Measurements from ENCODE around the gene RINL.
"Not testable (repeated sequence)": the region's sequence is repeated elsewhere in the genome, so short reads cannot be mapped to it uniquely, and the experiment has no call there.

Gene RINL

GRCh38 chr19:38873400-38873799 is 4.7 kb downstream of the RINL start:
- DNase-seq = not testable (repeated sequence)

- DNase-seq = no peak
Observed at GRCh38 chr19:38870612-38871011, 7.5 kb downstream of the RINL start.

GRCh38 chr19:38869836-38870607 is 8.1 kb downstream of the RINL start:
- DNase-seq = peak; percentile 83 to 96 (median 89)

DNA sequence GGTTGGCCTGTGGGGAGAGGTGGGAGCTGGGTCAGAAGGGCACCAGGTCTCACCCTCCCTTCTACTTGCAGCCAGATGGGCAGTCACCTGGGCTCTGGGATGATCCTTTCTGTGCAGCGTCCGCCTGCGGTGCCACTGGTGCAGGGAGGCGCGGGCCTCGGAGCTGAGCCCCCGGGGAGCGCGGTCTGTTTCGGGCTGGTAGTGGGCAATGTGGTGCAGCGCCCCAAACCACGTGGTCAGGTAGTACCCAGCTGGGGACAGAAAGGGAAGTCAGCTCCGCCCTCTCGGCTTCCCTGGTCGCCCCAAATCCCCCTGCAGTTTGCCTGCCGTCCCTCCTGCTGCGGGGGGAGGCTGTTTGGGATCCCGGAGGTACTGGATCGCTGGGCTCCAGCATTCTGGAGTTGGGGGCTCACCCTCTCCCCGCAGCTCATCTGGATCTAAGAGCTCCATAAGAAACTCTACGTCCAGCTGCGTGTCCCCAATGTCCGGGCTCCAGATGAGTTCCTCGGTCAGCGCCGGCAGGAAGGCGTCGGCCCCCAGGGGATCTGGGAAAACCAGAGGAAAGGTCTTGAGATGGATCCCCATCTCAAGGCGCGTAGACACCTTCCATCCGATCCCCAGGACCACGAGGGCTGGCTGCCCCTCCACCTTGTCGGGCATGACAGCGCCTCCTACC is 8.8 kb downstream of the RINL start:
- DNase-seq = no peak

DNA sequence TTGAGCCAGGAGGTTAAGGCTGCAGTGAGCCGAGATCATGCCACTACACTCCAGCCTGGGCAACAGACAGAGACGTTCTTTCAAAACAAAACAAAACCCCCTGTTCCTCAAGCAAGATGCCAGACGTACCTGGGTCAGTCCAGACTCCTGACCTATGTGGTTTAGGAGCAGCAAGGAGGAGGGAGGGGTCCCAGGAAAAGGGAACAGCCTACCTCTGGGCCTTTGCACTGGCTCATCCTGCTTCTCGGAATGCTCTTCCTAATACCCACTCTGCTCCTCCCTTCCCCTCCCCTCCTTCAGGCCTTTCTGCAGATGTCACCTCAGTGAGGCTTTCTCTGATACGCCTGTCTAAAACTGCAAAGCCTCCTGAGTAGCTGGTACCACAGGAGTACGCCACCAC is 9.5 kb downstream of the RINL start:
- DNase-seq = no peak

GRCh38 chr19:38867171-38867780 is 10.8 kb downstream of the RINL start:
- DNase-seq = no peak

GRCh38 chr19:38862321-38863059 is 15.6 kb downstream of the RINL start:
- no peak for DNase-seq

- DNase-seq = no peak
Observed at GRCh38 chr19:38861368-38861767, 16.7 kb downstream of the RINL start.

- not testable (repeated sequence) for DNase-seq
Observed at GRCh38 chr19:38859631-38860204, 18.4 kb downstream of the RINL start.

DNA sequence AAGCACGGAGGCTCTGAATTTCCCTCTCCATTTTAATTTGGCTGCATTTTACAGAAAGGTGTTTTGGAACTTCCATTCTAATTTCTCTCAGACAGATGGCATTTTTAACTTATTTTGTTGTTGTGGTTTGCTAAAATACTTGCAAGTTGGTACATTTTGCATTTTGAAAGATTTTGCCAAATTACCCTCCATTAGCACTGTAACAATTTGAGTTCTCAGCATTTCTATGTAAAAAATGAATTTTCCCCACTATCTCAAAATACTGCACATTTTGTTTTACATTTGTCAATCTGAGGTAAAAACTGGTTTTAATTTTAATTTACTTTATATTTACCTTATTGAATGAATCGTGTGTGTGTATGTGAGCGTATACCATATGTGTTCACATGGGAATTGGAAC is 21.3 kb downstream of the RINL start:
- DNase-seq = no peak

DNA sequence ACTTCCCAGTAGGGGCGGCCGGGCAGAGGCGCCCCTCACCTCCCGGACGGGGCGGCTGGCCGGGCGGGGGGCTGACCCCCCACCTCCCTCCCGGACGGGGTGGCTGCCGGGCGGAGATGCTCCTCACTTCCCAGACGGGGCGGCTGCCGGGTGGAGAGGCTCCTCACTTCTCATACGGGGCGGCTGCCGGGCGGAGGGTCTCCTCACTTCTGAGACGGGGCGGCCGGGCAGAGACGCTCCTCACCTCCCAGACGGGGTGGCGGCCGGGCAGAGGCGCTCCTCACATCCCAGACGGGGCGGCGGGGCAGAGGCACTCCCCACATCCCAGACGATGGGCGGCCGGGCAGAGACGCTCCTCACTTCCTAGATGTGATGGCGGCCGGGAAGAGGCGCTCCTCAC is 22.3 kb downstream of the RINL start:
- DNase-seq = not testable (repeated sequence)

DNA sequence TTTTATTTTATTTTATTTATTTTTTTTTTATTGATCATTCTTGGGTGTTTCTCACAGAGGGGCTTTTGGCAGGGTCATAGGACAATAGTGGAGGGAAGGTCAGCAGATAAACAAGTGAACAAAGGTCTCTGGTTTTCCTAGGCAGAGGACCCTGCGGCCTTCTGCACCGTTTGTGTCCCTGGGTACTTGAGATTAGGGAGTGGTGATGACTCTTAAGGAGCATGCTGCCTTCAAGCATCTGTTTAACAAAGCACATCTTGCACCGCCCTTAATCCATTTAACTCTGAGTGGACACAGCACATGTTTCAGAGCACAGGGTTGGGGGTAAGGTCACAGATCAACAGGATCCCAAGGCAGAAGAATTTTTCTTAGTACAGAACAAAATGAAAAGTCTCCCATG is 23.1 kb downstream of the RINL start:
- not testable (repeated sequence) for DNase-seq

GRCh38 chr19:38853214-38853613 is 24.9 kb downstream of the RINL start:
- no peak for DNase-seq

GRCh38 chr19:38852231-38853044 is 25.6 kb downstream of the RINL start:
- peak in 3 of 4 experiments; percentile 21 to 33 (median 28) for DNase-seq

DNA sequence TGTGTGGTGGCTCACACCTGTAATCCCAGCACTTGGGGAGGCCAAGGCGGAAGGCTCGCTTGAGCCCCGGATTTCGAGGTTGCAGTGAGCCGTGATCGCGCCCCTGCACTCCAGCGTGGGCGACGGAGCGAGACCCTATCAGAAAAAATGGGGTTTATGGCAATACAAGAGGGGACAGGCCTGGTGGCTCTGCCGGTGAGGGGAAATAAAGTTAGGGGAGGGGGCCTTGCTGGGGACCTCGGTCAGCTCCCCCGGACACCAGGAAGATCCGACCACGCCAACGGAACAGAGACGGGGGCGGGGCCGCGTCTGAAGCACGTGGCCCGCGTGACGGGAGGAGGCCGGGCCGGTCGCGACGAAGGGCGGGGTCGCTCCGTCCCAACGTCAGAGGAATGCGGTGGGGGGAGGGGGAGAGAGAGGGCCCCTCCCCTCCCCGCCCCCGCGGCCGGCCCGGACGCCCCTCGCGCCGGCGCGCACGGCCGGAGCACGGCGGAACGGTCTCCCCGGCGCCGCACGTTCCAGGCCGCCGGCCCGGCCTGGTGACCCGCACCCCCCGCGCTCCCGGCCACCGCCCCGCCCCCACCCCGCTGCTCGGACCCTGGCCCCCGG is 26.3 kb downstream of the RINL start:
- peak; percentile 74 to 85 (median 77) for DNase-seq

DNA sequence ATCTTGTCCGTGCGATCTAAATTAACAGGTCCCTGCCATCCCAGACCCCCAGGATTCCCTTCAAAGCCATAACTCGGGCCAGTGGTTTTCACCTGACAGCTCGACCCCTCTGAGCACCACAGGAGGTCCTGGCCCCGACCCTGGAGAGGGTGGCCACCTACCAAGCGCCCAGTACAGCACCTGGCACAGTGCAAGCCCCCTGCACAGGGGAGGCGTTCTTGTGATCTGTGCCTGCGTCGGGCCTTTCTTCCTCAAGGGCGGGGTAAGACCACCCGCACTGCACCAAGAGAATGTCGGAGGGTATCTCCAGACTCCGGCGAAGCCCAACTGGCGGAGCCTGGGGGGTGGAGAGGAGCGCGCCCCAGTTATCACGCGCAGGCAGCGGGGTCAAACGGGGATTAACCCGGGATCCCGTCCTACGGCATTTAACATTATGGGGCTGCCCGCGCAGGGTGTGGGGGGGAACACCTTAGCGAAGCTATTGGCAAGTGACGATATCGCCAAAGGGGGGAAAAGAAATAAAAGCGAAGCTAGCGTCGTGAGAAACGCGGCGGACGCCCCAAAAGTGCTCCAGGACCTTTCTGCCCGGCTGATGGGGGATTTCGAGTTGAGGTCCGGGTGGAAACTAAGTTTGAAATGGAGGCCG is 27.0 kb downstream of the RINL start:
- DNase-seq = no peak

DNA sequence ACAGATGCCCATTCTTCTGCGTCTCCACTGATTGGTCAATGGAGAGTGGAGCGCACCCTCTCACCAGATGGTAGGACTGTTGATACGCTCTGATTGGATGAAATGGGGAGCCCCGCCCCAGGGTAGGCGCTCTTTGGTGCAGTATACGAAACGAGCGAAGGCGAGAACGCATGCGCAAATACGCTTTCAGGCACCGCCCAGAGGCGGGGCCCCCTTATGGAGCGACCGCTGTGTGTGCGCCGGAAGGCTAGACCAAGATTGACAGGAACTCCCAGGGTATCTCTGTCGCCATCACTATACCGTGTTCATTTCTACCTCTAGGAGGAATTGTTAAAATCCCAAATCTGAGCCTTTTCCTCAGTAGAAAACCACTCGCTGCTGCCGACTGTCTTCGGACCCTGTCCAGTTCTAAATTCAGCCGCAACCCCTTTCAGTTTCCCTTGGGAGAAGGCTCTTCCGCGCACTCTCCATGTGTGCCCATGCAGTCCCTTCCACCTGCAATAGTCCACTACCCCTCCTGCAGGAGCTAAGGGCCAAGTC is 27.6 kb downstream of the RINL start:
- peak; percentile 97 to 100 (median 99) for DNase-seq

- DNase-seq = peak; percentile 98 to 100 (median 99)
Observed at GRCh38 chr19:38849860-38850435, 28.1 kb downstream of the RINL start, which contains the start of gene HNRNPL. TSS of gene HNRNPL (minus strand) at chr19:38849986. CDS start at chr19:38849966, 20 bp downstream.

DNA sequence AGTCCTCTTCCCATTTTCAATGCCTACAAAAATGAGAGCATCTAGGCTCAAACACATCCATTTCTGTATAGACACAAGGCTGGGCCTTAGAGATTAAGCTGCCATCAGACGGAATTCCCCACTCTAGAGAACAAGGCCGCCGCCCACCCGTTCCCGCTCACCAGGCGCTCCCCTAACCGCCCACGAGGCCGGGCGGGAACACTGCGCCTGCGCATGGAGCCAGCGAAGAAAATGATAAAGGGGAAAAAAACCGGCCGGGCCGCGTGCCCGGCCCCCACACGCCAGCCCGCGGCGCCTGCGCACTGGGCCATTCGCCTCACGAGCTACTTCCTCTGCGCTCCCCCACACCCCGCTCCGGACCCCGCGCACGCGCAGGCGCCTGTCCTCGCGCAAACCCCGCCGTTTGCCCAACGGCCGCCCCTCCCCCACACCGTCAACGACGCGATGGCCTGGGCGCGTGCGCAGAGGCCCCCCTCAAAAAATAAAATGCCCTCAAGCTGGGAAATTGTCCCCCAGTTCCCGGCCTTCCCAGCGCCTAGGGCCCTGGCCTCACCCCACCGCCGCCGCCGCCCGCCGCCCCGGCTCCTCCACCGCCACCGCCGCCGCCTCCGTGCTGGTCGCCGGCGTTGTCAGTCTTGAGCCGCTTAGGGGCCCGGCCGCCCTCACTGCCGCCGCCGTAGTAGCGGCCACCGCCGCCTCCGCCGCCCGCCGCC is 28.8 kb downstream of the RINL start:
- peak; percentile 97 to 99 (median 98) for DNase-seq
